MCF 10A (cell line): Measurements from ENCODE around the gene TNFAIP2. TPM values are rescaled to one million over a fixed set of nuclear protein-coding genes. Genes with fewer than 3 reads are reported as not detected.

ENCODE experiments used
- BruUV-seq: library from RNA; stranded (reverse); fragments of 400-500 nt; replicated peaks from 2 replicates; lab custom pipeline; 2021; lab: Mats Ljungman, UMichigan
- CTCF ChIA-PET: fragments of 300-600 bp; sonication (Branson Sonifier 250); formaldehyde crosslinking; extraction: SDS; loops from one replicate; lab custom pipeline; 2021; ENCODE audit warnings: antibody characterized with exemption, inconsistent platforms; lab: Yijun Ruan, JAX
- POLR2A ChIA-PET: fragments of 300-600, 350-650 bp; sonication (Branson Sonifier 250); formaldehyde crosslinking; extraction: SDS; loops from one replicate; lab custom pipeline; 2020; ENCODE audit warnings: antibody characterized with exemption, inconsistent platforms; lab: Yijun Ruan, JAX
- DNase-seq: peaks from one replicate; pipeline ENCODE4 v3.0.0-alpha.2; 2018; ENCODE audit not compliant: unreplicated experiment
- H3K27ac Mint-ChIP-seq: one replicate; pipeline ENCODE4 v1.8.0; 2022; ENCODE audit warnings: mild to moderate bottlenecking, low read depth, mixed read lengths; ENCODE audit not compliant: unreplicated experiment
- H3K27me3 Mint-ChIP-seq: one replicate; pipeline ENCODE4 v1.8.0; 2022; ENCODE audit warnings: mixed read lengths; ENCODE audit not compliant: insufficient read depth, unreplicated experiment
- H3K36me3 Mint-ChIP-seq: one replicate; pipeline ENCODE4 v1.8.0; 2022; ENCODE audit warnings: mild to moderate bottlenecking, moderate library complexity, mixed read lengths; ENCODE audit not compliant: insufficient read depth, unreplicated experiment
- H3K4me1 Mint-ChIP-seq: one replicate; pipeline ENCODE4 v1.8.0; 2022; ENCODE audit warnings: mixed read lengths; ENCODE audit not compliant: insufficient read depth, unreplicated experiment
- H3K4me3 Mint-ChIP-seq: one replicate; pipeline ENCODE4 v1.8.0; 2022; ENCODE audit warnings: mild to moderate bottlenecking, moderate library complexity, mixed read lengths; ENCODE audit not compliant: unreplicated experiment
- H3K9me3 Mint-ChIP-seq: one replicate; pipeline ENCODE4 v1.8.0; 2022; ENCODE audit warnings: mixed read lengths; ENCODE audit not compliant: unreplicated experiment
- CTCF ChIP-seq: fragments of 200-600 bp; IDR thresholded peaks from one replicate; pipeline ENCODE4 v1.8.0; 2022; ENCODE audit warnings: antibody characterized with exemption, mild to moderate bottlenecking; ENCODE audit not compliant: unreplicated experiment
- intact Hi-C: fragments of 100-400 bp; cut with micrococcal nuclease; formaldehyde crosslinking; loops from 2 replicates; pipeline ENCODE4 v1.14.1; 2022
- total RNA-seq: library from RNA; stranded (reverse); gene quantifications from 2 replicates; pipeline ENCODE4 v1.2.3, GENCODE V29; 2022

TNFAIP2 gene
- total RNA-seq, 1 experiment from 2014 or later: 19.1 TPM

GRCh38 chr14:103104654-103105452 is 18.4 kb upstream of the TNFAIP2 start:
- Mint-ChIP-seq H3K4me1 (peaks cover 8% of the 10 kb centered on the region), H3K27ac (no peak overlapping the region), H3K9me3 (no peaks in the 10 kb centered on the region), H3K27me3 (peaks cover 13% of the 10 kb centered on the region), H3K36me3 (no peaks in the 10 kb centered on the region), H3K4me3 (no peak overlapping the region)
- ChIA-PET POLR2A (interaction anchor here (0.8 to 3.0 kb wide), 10 partner anchors 26 to 229 kb away, joined by 3 to 19 read pairs (median 4); partner anchors contain the start of gene EIF5), CTCF (interaction anchor here (0.6 to 4.5 kb wide), 72 partner anchors 8 to 1664 kb away, joined by 3 to 166 read pairs (median 5); no protein-coding TSS in a partner anchor)
- TF ChIP-seq CTCF: peak; percentile 94
- intact Hi-C loops: loop anchor here (1.0 to 5.0 kb wide), 3 partner anchors 37 to 188 kb away; no protein-coding TSS in a partner anchor
- no TSS peak for BruUV-seq
- peak; percentile 59 for DNase-seq

- H3K27ac Mint-ChIP-seq: no peak overlapping the region
- H3K27me3 Mint-ChIP-seq: peaks cover 13% of the 10 kb centered on the region
- TF ChIP-seq CTCF: no peak
- DNase-seq: no peak
- POLR2A ChIA-PET: interaction anchor here (0.6 to 3.0 kb wide), 8 partner anchors 175 to 1706 kb away, joined by 3 to 19 read pairs (median 4); partner anchors contain the start of gene EIF5
- no peaks in the 10 kb centered on the region for H3K9me3 Mint-ChIP-seq
- no TSS peak for BruUV-seq
- no peak overlapping the region for H3K4me3 Mint-ChIP-seq
- no peaks in the 10 kb centered on the region for H3K36me3 Mint-ChIP-seq
- H3K4me1 Mint-ChIP-seq: peaks cover 10% of the 10 kb centered on the region
- intact Hi-C loops: loop anchor here (1.0 to 5.0 kb wide), 3 partner anchors 37 to 188 kb away; no protein-coding TSS in a partner anchor
- CTCF ChIA-PET: interaction anchor here (0.6 to 4.5 kb wide), 57 partner anchors 9 to 1589 kb away, joined by 3 to 166 read pairs (median 5); no protein-coding TSS in a partner anchor
These were observed 17.6 kb upstream of the TNFAIP2 start for GRCh38 chr14:103105580-103106150.

DNA sequence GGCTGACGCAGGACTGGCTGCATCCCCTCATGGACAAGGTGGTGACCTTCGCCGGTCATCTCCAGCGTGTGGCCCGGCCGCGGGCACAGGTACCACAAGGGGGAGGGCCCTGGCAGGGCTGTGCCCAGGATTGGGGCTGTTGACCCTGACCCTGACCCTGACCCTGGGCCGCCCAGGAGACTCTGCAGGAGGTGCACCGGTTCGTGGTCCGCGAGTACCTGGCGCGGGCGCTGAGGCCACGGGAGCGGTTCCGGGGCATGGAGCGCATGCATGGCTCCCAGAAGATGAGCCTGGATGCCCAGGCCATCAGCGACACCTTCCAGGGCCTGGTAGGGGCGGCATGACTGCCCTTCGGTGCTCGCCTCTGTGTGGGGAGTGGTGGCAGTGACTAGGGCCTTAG is 15.8 kb upstream of the TNFAIP2 start:
- Mint-ChIP-seq H3K27me3 (peaks cover 13% of the 10 kb centered on the region), H3K27ac (no peak overlapping the region), H3K36me3 (no peaks in the 10 kb centered on the region), H3K9me3 (no peaks in the 10 kb centered on the region), H3K4me1 (peaks cover 14% of the 10 kb centered on the region), H3K4me3 (no peak overlapping the region)
- no TSS peak for BruUV-seq
- DNase-seq: no peak
- intact Hi-C loops: loop anchor here (5.0 kb wide), 1 partner anchor 35 kb away; no protein-coding TSS in a partner anchor
- ChIA-PET CTCF (interaction anchor here (4.5 kb wide), 1 partner anchor 186 kb away, joined by 166 read pairs; no protein-coding TSS in a partner anchor), POLR2A (no interaction called here)
- TF ChIP-seq CTCF: no peak
